ENCODE measurements around the gene EIF2AK2.
A peak's percentile ranks its signal among the peaks of the same experiment; 100 is the strongest.

Gene EIF2AK2

GRCh38 chr2:37168217-37168981, 11.6 kb upstream of the EIF2AK2 start:
- peak; percentile 7 for DNase-seq

GRCh38 chr2:37167636-37168180, 10.9 kb upstream of the EIF2AK2 start:
- no peak for DNase-seq

GRCh38 chr2:37164757-37165156, 8.0 kb upstream of the EIF2AK2 start:
- no peak for DNase-seq

GRCh38 chr2:37156071-37156856, 516 bp downstream of the EIF2AK2 start:
- peak; percentile 43 for DNase-seq

- no peak for DNase-seq
Measured at GRCh38 chr2:37154785-37155184, 2.0 kb downstream of the EIF2AK2 start.

GRCh38 chr2:37153224-37153623, 3.6 kb downstream of the EIF2AK2 start:
- no peak for DNase-seq

- no peak for DNase-seq
Measured at GRCh38 chr2:37149626-37150322, 7.0 kb downstream of the EIF2AK2 start.

GRCh38 chr2:37148325-37148724, 8.5 kb downstream of the EIF2AK2 start:
- no peak for DNase-seq

- DNase-seq, result no peak
Measured at GRCh38 chr2:37146062-37146461, 10.7 kb downstream of the EIF2AK2 start.

- no peak for DNase-seq
Measured at GRCh38 chr2:37143974-37144373, 12.8 kb downstream of the EIF2AK2 start.

GRCh38 chr2:37142546-37142945, 14.2 kb downstream of the EIF2AK2 start:
- DNase-seq, result no peak

GRCh38 chr2:37132914-37133313, 23.9 kb downstream of the EIF2AK2 start:
- no peak for DNase-seq

GRCh38 chr2:37125416-37125815, 31.4 kb downstream of the EIF2AK2 start:
- no peak for DNase-seq

- no peak for DNase-seq
Measured at GRCh38 chr2:37119157-37119556, 37.6 kb downstream of the EIF2AK2 start.

- DNase-seq, result no peak
Measured at GRCh38 chr2:37117566-37117965, 39.2 kb downstream of the EIF2AK2 start.

- DNase-seq, result no peak
Measured at GRCh38 chr2:37111958-37112357, 44.8 kb downstream of the EIF2AK2 start.

- DNase-seq, result no peak
Measured at GRCh38 chr2:37110306-37111212, 46.2 kb downstream of the EIF2AK2 start.

- DNase-seq, result no peak
Measured at GRCh38 chr2:37109523-37109922, 47.3 kb downstream of the EIF2AK2 start.

- no peak for DNase-seq
Measured at GRCh38 chr2:37105150-37105549, 51.6 kb downstream of the EIF2AK2 start.

- no peak for DNase-seq
Measured at GRCh38 chr2:37104178-37104577, 52.6 kb downstream of the EIF2AK2 start.

- DNase-seq, result no peak
Measured at GRCh38 chr2:37102588-37102987, 54.2 kb downstream of the EIF2AK2 start.

- no peak for DNase-seq
Measured at GRCh38 chr2:37100054-37100453, 56.7 kb downstream of the EIF2AK2 start.

All from COR-L47 (cell line).